Activated naive CD4-positive, alpha-beta T cell treated with anti-CD3 and anti-CD28 coated beads, Interleukin-2, amount 10 ng/mL, durations not matched to agents 5 hours and 36 hours (primary cell): Measurements from ENCODE around the gene DLX1. TPM values are rescaled to one million over a fixed set of nuclear protein-coding genes. Genes with fewer than 3 reads are reported as not detected.

Experiments used
- total RNA-seq, 2 experiments: library from RNA; stranded (reverse); gene quantifications; one replicate each; pipeline ENCODE4 v1.2.3, GENCODE V29; 2021

DLX1 gene
- not detected for total RNA-seq

DNA sequence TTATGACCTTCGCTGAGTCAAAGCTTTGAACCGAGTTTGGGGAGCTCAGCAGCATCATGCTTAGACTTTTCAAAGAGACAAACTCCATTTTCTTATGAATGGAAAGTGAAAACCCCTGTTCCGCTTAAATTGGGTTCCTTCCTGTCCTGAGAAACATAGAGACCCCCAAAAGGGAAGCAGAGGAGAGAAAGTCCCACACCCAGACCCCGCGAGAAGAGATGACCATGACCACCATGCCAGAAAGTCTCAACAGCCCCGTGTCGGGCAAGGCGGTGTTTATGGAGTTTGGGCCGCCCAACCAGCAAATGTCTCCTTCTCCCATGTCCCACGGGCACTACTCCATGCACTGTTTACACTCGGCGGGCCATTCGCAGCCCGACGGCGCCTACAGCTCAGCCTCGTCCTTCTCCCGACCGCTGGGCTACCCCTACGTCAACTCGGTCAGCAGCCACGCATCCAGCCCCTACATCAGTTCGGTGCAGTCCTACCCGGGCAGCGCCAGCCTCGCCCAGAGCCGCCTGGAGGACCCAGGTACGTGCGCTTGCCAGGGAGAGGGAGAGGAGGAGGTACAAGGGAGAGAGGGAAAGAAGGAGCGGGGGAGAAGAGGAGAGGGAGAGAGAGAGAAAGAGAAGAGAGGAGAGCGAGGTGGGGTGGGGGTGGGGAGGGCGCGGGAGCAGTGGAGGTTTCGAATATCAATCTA lies at the start of gene DLX1:
Gene DLX1, plus strand, starts transcription at position 48 of the 700 bp plus-strand sequence. Its CDS starts 171 bp downstream, at position 219.

DNA sequence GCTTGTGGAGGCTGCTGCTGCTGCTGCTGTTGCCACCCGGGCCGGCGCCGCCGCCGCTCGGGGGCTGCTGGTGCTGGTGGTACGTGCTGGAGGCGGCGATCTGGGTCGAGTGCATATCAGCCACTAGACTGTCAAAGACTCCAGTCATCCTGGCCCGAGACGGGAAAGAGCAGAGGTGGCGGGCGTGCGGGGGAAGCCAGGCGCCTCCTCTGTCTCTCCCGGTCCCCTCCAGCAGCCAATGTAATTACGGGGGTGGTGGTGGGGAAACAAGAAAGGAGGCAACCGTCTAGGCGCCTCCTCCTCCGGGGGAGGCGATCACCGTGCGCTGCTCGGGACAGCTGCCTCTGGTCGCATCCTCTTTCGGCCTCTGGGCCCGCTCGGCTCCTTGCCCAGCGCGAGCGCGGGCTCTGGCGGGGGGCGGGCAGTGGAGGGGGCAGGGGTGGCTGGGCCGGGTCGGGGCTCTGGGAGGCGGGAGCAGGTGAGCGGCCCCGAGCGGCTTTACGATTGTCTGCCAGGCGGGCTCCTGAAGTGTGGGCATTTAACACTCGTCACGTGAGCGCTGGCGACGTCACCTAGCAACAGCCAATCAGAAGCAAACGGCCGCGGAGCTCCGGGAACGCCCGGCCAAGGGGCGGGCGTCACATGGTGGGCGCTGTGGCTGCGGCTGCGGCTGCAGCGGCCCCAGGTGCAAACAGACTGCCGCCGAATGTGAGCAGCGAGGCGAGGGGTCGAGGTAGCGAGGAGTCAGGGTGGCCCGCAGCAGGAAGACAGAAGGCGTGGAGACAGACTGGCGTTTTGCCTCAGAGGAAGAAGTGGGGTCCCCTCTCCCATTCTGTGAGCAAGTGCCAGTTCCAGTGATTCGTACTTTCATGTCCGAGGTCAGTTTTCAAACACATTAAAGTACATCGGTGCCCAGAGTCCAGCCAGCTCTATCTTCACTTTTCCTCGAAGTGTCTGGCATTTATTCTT lies 17.4 kb downstream of the DLX1 start, which contains the start of gene DLX2:
Gene DLX2, minus strand, starts transcription at position 510 of the 969 bp plus-strand sequence. Its CDS starts 362 bp downstream, at position 148.

Other genes starting within 250 kb of the DLX1 start
- gene SLC25A12, start 191.3 kb upstream of the DLX1 start, total RNA-seq: 10 to 100 TPM; 21.9 to 23.0 TPM
- gene HAT1, start 163.0 kb upstream of the DLX1 start, total RNA-seq: 10 to 100 TPM; 49.8 to 52.0 TPM
- gene METAP1D, start 85.6 kb upstream of the DLX1 start, total RNA-seq: 1 to 10 TPM; 5.5 to 5.6 TPM
- not detected for gene DLX2, start 17.4 kb downstream of the DLX1 start, total RNA-seq